OCI-LY7 (cell line): ENCODE measurements around the gene ATMIN.

Experiments
- EZH2phosphoT487 ChIP-seq: fragments of 200-600 bp; sonication (generic); IDR thresholded peaks from 2 replicates; pipeline ENCODE4 v1.6.1; 2018; ENCODE audit warnings: low read depth, borderline replicate concordance, mild to moderate bottlenecking, mixed run types, antibody characterized with exemption, low read length, moderate library complexity, mixed read lengths
- TF ChIP-seq, protein P1 (sequence below): fragments of 200-600 bp; sonication (generic); conservative IDR thresholded peaks from 2 replicates; pipeline ENCODE4 v1.5.1; 2014; ENCODE audit warnings: mild to moderate bottlenecking, antibody characterized with exemption, low read length, moderate library complexity, mixed read lengths

GRCh38 chr16:81061871-81062608, 26.4 kb downstream of the ATMIN start:
- TF ChIP-seq, protein P1, sequence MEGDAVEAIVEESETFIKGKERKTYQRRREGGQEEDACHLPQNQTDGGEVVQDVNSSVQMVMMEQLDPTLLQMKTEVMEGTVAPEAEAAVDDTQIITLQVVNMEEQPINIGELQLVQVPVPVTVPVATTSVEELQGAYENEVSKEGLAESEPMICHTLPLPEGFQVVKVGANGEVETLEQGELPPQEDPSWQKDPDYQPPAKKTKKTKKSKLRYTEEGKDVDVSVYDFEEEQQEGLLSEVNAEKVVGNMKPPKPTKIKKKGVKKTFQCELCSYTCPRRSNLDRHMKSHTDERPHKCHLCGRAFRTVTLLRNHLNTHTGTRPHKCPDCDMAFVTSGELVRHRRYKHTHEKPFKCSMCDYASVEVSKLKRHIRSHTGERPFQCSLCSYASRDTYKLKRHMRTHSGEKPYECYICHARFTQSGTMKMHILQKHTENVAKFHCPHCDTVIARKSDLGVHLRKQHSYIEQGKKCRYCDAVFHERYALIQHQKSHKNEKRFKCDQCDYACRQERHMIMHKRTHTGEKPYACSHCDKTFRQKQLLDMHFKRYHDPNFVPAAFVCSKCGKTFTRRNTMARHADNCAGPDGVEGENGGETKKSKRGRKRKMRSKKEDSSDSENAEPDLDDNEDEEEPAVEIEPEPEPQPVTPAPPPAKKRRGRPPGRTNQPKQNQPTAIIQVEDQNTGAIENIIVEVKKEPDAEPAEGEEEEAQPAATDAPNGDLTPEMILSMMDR = no peak
- TF ChIP-seq EZH2phosphoT487 = no peak
